GM20431 (cell line): ENCODE measurements around the gene FNDC5.

Experiments
- in situ Hi-C: fragments of 300-500 bp; cut with MseI, MboI; formaldehyde crosslinking; loops from one replicate; pipeline ENCODE4 v1.15.0; 2020; ENCODE audit warnings: low sequenced_read_pairs; ENCODE audit not compliant: unreplicated experiment

FNDC5 gene

DNA sequence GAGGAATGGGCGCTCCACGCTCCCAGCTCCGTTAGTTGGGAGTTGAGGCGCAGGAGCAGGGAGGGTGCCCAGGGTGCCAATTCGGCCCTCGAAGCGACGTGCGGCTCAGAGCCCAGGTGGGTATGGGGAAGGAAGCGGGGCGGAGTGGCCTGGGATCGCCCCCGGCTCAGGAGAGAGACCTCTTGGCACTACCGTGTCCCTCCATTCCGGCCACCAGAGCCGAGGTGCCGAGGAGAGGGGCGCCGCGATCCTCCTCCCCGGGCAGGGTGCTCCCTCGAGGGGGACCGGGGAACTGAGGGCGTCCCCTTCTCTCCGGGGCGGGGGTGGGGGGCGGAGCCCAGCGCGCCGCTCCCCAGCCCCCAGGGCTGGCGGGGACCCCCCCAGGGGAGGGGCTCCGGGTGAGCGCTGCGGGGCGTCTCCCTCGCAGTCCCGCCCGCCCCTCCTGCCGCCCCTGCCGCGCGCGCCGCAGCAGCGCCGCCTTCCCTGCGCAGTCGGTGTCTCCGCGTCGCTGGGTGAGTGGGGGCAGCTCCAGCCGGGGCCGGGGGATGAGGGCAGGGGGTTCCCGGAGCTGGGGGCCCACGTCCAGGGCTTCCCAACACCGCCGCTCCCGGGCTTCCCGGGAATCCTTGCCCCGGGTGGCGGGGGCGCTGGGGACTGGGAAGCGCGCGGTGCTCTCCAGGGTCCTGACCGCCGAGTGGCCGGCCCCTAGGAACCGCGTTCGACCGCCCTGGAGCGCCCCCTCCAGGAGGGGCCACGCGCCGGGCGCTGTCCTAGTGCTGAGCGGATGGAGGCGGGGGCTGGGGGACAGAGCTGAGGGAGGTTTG is 15.5 kb upstream of the FNDC5 start, which contains the start of gene HPCA:
Gene HPCA (plus strand): TSS at position 488 of the 824 bp plus-strand sequence. CDS start 2,408 bp downstream, outside the sequence.
- in situ Hi-C loops: no loop called here

DNA sequence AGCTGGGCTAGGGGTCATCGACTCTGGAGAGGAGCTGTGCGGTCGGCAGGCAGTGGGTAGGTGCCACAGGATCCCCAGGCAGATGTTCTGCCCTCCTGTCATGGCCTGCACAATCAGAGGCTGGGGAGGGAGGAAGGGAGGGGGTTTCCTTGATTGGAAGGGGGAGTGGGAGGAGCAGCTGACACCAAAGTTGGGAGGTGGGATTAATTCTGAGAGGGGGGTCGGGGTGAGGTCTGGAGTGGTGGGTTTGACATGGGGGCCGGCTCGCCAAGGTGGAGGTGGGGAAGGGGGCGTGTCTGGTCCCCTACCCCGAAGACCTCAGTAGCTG is 14.9 kb upstream of the FNDC5 start:
- in situ Hi-C loops: no loop called here

DNA sequence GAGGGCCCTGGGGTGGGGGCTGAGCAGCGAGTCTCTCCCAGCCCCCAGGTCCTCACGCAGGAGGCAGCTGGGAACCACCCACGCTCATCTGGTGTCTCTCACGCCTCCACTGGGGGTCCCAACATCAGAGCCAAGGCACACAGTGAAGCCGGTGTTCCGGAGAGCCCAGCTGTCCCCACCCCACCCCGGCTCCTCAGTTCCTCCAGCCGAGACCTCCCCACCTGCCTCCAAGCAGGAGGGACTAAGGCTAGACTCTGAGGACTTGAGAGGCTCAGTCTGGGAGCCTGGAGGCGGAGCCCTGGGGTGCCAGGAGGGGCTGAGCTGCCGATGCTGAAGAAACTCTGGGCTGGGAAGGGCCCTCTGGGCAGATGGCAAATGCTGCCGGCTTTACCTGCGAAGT is 14.0 kb upstream of the FNDC5 start:
- in situ Hi-C loops: no loop called here

DNA sequence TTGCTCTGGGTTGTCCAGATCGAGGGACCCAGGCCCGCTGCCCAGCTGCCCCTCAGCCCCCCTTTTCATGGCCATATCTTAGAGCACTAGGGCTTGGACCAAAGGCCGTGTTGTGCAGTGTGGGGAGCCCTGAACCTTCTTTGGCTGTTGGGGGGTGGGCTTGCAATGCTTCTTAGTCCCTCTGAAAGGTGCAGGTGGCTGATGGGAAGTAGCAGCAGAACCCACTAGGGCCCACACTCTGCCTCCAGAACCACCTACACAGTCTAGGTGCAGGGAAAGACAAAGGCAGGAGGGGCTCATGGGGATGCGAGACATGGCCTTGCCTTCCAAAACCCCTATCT is 13.3 kb upstream of the FNDC5 start:
- in situ Hi-C loops: no loop called here

DNA sequence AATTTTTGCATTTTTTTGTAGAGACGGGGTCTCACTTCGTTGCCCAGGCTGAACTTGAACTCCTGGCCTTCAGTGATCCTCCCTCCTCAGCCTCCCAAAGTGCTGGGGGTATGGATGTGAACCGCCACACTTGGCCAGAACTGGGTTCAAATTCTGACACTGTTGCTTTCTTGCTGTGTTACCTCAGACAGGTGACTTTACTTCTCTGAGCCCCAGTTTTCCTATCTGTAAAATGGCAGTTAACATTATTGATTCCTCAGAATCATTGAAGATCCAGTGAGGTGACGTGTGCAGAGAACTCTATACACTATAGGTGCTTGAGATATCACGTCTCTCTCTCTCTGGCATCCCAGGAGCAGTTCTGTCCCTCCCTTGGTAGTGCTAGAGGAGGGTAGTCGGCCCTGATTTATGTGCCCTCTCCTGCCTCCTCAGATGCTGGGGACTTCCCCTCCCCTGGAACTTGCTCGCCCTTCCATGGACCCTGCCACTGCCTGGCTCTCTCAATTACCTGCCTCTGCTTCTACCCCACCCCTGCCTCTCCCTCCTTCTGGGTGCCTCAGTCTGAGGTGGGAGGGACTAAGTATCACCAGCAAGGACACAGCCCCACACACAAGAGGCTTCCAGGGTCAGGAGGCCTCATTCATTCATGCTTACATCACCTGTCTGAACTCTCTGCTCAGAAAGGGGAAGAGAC is 12.8 kb upstream of the FNDC5 start:
- in situ Hi-C loops: no loop called here

DNA sequence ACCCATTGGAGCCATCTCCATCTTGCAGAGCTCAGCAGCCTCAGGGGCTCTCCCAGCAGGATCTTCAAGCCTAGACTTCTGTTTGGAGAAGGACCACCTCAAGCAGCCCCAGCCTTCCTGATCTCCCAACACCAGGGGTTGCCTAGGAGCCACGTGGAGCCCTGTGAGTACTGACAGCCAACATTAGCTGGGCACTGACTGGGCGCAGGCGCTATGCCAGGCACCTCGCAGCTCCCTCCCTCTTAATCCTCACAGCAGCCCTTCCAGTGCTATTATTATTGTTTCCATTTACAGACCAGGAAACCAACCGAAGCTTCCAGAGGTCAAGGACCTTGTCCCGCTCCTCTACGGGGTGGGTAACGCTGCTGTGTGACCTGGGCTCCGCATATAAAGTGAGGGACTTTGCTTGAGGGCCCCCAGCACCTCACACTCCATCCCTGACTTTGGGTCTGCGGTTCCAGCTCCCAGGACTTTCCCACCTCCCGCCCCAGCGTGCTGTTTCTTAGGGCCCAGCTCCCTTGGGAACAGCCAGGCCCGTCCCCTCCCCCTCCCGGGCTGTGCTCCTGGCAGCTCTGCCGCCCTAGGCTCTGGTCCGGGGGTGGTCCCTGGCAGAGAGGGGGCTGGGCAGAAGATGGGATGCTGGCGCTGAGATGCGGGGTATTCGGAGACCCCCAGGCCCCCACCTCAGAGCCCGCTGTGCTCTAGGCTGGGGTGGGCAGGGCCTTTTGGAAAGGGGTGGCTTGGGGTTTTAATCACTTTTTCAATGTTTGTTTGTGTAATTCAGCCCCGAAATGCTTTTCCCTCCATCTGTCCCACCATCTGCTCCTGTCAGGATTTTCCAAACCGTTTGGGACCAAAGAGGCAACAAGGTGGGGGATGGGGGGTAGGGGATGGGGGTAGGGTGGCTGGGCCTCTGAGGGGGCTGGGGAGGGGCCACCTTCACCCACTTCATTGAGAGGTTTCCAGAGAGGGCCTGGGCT is 11.4 kb upstream of the FNDC5 start:
- in situ Hi-C loops: no loop called here

DNA sequence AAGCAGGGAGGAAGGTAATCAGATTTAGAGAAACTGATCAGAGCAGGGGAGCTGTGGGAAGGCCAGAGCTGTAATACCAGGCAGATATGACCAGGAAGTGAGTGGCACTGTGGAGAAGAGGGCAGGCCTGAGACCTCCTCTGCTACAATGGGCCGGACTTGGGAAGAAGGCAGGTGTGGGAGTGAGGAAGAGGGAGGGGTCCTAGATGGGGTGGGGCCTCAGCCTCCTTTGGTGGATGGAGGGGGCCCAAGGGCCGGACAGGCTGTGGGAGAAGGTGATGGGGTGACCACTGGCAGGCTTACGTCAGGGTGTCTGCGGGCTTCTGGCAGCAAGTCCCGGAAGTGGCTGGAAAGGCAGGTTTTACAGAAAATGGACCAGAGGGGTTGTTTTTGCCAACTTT is 10.6 kb upstream of the FNDC5 start:
- in situ Hi-C loops: no loop called here

DNA sequence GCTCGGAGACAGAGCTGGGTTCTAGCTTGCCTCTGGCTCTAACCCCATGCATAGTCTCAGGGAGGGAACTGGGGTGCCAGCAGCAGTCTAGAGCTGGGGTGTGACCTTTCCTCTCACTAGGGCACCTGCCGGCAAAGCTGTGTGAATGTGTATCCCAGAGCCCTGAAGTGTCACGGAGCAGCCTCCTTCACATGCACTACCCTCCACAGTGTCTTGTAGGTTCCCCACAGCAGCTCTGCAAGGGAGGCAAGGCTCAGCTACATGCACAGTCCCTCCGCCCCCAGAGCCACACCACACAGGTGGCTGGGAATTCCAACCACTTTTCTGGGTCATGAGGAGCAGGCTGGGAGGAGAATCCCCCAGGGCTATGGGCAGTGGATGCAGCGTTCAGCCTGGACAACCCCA is 7.9 kb upstream of the FNDC5 start:
- in situ Hi-C loops: no loop called here

DNA sequence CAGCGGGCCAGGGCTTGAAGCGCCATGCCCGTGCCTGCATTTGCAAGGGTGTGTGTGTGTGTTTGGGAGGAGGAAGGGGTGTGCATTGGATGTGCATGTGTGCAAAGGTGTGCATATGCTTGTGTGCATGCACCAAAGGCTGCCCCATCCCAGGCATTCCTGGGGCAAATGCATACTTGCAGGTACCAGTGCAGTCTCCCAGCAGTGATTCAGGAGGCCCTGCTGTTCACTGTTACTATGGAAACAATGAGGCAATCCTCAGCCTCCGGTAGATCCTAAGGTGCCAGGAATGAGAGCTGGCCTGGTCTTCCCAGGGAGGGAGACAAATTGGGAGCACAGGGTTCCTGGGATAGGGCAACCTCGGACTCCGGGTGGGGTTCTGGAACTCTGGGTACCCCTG is 7.5 kb upstream of the FNDC5 start:
- in situ Hi-C loops: no loop called here

DNA sequence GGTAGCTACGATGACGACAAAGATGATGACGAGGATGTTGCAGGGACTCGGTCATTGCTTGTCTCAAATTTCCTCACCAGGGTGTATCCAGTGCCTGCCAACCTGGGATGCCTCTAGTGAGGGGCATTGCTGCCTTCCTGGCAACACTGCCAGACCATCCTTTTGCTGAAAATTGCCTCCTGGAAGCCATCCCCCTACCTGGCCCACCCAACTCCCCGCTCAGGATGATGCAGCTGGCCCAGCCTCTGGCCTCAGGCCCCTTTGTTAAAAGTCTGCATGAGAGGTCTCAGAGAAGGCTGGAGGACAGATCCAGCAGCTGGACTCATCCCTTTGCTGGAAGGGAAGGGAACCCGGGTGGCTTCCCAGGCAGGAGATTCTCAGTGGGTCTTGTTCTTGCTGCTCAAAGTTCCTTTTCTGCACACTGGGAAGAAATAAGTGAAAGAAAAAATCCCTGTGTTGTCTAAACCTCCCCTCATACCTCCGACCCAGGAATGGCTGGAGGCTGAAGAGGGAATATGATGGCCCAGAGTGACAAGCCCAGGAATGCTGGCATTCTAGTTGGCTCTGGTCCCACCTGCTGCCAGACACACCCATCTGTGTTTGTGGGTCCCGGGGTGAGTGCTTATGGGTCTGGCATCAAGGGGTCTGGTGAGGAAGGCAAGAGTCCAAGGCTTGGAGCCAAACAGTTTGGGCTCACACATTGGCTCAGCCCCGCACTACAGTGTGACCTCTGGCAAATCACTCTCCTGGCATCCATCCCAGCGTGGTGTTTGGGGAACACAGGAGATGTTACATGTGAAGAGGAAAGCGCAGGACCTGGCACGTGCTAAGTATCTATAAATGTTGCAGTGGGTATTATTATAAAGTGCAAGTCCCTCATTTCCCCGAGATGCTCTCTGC is 6.7 kb upstream of the FNDC5 start:
- in situ Hi-C loops: no loop called here

DNA sequence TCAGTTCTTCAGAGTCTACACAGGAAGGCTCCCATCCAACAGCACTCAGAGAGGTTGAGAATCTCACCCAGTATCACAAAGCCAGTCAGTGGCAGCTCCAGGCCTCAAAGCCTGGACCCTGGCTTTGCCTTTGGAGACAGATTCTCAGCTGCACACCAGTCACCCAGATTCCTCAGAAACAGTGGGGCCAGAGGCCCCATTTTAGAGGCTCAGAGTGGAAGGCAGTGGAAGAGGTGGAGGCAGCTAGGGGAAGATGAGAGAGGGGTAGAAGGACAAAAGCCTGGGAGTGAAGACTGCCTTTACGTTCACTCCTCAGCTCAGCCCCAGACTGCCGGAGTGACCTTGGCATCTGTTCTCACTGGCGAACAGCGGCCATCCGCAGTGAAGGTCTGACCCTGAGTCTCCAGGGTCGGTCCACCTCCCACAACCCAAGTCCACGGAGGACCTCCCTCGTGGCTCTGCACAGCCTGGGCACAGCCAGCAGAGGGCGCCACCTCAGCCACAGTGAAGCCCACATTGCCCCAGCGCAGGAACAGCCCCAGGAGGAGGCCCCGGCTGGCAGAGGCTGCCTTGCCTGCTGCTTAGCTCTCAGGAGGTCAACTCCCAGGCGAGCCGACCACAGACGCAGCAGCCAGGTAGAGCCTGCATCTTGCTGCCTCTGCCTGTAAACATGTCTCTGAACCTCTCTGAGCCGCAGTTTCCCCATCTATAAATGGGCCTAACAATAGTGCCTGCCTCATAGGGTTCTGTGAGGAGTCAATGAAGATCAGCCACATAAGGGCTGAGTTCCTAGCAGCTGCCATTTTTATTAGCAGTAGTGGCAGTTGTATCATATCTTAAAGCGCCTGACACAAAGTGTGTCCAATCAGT is 5.9 kb upstream of the FNDC5 start:
- in situ Hi-C loops: no loop called here

DNA sequence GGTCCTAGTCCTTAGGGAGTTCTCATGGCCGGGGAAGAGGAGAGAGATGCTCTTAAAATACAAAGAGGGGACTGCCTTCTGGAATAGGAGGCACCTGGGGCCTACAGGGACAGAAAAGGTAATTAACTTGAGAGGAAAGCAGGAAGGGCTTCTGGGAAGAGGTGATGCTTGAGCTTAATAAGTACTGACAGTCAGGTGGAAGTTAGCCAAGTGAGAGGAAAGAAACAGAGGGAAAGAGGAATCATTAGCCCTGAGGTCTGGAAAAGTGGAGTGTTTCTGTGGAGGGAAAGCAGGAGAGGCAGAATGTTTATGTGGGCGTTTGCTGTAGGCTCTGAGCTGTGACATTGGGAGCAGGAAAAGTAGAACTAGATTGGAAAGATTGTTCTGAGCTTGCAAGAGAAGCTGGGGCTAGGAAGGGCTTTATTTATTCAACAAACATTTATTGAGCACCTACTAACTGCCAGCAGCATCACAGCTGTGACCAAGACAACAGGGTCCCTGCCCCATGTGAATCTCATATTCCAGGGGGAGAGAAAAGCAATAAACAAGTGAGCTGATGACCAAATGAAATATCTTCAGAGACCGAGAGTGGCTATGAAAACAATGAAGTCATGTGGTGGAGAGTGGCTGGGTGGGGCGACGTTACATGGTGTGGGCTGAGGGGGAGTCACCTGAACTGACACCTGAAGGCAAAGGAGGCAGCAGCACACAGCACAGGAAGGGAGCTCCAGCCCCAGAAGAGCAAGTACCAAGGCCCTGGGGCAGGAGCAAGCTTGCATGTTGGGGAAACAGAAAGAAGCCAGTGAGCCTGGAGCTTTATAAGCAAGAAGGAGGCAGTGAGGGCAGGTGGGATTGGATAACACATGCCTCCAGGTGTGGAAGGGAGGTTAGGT is 4.4 kb upstream of the FNDC5 start:
- in situ Hi-C loops: no loop called here

DNA sequence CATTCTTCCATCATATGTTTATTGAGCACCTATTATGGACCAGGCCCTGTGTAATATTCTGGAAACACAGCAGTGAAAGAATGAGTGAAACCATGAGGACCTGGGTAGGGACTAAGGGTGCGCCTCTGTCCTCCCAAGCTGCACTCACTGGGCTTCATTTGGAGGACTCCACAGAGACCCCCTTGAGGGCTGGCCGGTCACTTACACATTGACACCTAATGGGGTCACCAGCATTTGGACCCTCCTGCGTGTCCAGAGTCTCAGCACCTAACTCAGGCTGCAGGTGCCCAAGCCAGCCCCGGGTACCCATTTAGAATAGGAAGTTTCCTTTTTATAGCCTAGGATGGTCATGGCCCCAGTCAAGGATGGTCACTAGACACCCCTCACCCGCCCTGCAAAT is 2.8 kb upstream of the FNDC5 start:
- in situ Hi-C loops: no loop called here

DNA sequence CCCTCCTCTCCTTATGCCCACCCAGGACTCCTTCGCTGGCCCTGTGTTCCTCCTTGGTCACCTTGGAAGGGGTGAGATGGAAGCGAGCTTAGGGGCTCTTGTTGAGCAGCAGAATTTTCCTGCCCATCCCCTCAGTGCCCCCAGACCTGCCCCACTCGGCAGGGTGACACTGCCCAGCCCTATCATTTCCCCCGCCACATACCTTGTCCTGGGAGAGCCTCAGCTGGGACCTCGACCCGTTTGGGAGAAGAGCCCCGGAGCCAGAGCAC is 1.4 kb upstream of the FNDC5 start:
- in situ Hi-C loops: no loop called here

DNA sequence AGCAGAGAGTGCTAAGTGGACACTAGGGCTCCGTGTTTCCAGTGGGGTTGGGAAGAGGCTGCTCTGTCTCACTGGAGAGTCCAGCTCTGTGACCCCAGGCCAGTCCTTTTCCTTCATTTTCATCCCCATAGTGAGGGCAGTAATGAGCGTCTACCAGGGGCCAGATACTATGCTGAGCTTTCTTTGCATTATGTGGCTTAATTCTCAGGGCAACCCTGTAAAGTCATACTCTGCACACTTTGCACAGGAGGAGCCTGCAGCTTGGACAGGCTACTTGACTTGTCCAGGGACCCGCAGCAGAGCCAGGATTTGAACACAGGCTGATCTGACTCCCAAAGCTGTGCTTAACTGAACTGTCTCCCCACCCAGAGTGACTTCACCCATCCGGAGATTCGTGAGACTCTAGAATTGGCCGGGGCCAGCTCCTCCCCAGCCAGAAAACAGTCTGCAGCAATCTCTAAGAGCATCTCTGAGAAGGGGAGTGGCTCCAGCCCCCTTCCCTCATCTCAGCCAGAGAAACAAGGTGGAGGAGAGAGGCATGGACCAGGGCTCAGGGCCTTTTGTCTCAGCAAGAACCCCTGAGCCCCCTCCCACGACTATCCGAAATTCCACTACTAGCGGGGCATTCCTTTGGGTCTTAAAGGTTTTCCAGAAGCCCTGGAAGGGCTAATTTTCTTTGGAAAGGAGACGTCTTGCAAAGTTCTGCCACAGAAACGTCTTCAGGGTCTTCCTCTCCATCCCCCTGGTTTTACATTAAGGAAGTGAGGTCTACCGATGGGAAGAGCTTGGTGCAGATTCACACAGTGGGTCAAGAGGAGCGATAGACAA is 866 bp upstream of the FNDC5 start:
- in situ Hi-C loops: no loop called here

DNA sequence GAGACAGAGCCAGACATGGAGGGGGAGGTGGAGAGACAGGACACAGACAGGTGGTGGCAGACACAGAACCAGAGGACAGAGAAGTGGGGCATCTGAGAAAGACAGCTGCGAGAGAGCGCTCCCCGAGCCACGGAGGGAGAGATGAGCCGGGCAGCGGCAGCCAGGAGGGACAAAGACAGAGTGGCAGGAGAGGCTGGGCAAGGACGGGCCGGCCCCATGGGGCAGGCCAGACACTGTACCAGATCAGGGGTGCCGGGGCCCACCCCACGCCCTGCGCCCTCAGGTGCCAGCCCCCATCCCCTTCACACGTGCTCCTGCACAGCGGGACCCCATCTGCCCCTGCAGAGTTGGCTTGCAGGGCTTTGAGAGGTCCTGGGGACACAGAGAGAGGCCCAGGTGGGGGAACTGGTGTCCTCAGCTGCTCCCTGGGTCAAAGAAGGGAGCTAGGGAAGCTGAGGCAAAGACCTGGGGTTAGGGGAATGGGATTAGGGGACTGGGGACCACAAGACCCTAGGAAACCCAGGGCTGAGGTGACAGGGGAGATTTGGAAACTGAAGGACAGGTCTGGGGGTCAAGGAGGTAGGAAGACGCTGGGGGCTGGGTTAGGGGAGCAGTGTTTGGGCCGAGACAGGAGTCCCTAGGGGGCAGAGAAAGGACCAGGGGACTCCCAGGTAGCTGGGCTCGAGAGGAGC is 643 bp downstream of the FNDC5 start:
- in situ Hi-C loops: no loop called here
